CD4-positive, alpha-beta T cell treated with Interleukin-2 at 100 ng/mL for 4 hours (primary cell): ENCODE measurements around the gene LSAMP.
"Not testable (repeated sequence)": the region's sequence is repeated elsewhere in the genome, so short reads cannot be mapped to it uniquely, and the experiment has no call there.

Experiments
- DNase-seq: peaks from one replicate; pipeline ENCODE4 v3.0.0-alpha.2; 2020; ENCODE audit warnings: low spot score

Gene LSAMP

DNA sequence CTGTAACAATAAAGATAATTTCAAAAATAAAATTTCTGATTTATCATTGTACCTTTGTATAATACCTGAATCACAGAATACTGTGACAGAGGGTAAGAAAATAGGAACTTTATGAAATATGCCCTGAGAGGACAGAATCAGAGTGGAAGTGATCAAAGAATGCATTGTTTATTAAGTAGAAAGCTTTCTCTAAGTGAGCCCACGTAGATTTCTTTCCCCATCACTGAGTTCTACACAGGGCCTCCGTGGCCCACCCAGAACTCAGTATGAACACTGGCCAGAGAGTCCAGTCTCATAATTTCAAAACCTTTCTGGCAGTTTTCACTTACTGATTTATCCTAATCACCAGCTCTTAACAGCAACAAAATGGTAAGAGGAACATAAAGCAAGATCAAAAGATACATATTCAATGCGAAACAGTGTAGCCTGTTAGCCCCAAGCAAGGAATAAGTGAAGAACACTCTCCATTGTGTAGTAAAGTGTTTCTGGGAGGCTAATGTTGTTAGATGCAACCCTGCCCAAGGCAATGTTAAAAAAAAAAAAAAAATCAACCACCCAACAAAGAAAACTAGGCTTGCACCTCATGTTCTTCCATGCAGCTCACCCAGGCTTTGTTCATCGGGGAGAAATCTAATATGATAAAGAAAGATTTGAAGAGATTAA is 341.3 kb downstream of the LSAMP start:
- DNase-seq: no peak

DNA sequence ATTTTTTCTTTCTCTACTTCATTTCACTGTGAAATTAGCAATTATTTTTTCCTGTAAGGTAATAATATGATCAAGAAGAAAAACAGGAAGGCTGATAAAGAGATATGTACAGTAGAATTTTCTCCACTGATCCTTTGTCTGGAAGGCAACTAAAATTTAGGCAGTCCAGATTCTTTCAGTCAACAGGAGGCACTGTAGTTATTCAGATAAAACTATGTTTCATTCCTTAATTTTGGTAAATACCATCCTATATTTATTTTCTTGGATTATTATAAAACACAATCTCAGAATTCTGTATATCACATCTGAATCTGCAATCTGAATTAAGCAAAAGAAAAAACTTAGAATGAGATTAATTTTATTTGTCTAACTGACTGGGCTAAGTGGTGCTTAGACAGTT is 343.2 kb downstream of the LSAMP start:
- no peak for DNase-seq

DNA sequence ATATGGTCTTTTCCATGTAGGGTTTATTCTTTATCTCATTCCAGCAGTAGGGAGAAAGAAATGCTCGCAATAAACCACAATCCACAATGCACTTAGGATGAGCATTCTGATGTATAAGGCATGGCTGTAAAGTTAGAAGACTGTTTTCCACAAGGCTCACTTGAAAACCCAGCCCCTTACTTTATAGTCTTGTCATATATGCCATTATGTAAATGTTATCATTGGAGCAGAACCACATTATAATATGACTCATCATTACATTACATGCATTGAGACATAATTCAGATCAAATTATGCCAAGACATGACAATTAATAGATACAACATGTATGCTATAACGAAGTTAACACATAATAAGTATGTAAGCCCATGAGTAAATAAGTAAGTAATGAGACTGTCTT is 348.1 kb downstream of the LSAMP start:
- DNase-seq: no peak

DNA sequence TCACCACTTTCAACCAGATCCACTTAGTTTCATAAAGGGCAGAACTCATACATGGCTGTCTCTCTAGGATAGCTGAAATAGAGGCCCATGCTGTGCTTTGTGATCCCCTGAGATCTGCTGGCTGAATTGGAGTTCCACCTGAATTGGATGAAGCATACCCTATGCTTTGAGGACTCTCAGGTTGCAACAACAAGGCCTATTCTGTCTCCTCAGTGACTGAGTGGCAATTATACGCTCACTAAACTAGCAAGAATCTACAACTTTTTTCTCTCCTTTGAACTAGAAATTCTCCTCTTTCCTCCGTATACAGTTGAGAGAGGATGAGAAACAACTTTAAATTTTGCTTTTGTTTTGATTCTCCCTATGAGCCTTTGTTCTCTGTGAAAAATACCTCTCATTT is 348.7 kb downstream of the LSAMP start:
- DNase-seq: no peak

DNA sequence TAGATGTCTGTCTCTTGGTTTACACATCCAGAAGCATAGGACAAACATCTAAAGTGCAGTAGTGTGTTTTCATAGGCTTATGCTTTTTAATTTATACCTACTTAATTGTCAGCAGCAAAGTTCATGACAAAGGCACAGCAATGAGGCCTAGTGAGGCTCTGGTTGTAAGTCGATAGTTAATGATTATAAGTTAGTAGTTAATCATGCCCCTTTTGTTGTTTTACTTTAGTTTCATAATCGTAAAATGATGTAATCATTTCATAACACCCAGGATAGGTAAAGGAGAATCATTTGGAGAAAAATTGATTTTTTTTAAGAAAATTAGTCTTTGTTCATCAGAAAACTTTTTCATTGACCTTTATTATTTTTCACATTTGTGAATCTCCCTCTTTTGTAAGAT is 351.9 kb downstream of the LSAMP start:
- DNase-seq: no peak

DNA sequence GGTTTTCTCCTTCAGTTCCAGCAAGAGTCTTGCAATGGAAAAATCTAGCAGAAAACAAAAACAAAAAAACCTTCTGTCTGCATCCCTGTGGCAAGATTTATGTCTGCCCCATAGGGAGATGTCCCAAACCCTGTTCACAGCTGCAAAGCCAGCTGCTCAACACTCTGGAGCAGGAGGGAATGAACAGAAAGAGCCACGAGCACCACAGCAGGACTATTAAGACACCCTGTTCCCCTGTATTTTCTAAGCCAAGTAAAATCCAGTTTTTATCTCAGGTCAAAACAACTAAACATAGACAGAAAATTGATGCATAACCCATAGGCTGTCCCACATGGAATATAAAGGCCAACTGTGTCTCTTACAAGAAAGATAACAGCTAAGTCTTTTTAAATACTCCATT is 357.9 kb downstream of the LSAMP start:
- DNase-seq: no peak

DNA sequence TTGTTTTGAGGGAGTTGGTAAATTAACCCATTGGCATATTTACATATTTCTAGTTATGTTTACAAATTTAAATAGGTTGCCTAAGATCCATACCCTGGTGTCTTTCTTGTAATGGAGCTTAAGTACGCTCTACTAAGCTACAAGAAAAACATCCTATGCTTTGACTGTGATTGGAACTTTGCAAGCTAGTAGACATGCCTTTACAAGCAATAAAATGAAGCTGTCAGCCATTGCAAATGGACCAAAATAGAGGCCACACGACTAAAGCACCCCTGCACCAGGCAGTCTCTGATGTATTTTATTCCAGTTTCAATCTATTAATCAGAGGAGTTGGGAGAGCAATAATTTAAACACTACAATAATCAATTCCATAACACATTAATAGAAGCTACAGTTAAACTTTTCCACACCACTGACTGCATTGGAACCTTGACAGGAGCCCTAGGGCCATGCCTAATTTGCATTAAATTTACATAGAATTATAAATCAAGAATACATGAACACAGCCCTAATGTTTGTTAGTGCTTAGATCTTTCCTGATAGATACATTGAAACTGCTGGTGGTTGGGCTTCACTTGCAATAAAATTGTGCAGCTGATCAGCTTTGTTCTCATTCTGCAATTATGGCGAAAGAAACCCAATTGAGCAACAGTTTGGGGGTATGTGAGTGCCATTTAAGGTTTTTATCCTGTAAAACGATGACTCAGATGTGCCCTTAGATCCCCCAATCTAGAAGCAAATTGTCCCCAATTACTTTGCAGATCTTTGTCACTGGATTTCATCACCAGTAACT is 360.1 kb downstream of the LSAMP start:
- no peak for DNase-seq

DNA sequence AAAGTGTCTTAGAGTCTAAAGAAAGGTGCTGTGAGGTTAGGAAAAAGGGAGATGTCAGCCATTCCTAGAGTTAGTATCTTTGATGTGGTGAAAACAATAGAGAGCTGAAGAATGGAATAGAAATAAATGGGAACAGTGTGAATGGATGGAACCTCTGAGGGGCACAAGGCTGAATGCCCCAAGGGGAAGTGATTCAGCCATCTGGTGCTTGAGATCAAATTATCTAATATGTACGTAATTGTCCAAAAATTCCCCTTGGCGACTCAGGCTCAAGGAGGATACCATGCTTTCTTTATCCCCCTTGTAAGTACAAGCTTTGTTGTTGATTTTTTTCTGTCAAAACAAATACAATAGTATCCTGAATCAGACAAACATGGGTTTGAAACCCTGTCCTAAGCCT is 361.6 kb downstream of the LSAMP start:
- no peak for DNase-seq

DNA sequence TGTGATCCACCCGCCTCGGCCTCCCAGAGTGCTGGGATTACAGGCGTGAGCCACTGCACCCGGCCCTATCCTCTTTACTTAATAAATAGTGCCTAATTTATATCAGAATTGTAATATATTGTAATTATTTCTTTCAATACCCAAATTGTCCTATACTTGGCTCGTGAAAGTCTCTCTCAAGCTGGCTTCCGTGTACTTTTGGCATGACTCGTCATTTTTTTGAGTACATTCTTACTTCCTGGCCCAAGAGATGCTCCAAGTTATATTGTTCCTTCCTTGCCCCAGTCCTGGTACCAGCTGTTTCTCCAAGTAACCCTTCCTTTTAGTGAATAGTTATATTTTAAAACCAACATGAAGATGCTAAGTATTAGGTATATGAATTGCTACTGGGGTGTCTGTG is 366.7 kb downstream of the LSAMP start:
- DNase-seq: no peak

DNA sequence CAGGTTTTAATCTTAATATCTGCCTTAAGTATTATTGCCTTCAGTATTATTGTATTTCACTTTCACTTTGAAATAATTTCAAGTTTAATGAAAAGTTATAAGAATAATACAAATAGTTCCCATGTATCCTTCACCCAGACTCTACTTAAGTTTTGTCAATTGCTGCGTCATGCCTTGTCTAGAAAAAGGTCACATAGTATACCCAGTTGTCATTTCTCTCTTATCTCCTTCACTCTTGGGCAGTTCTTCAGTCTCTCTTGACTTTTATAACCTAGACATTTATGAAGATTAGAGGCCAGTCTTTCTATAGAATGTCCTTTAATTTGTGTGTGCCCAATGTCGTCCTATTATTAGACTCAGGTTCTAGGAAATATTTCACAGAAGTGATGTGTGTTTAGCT is 367.7 kb downstream of the LSAMP start:
- no peak for DNase-seq

DNA sequence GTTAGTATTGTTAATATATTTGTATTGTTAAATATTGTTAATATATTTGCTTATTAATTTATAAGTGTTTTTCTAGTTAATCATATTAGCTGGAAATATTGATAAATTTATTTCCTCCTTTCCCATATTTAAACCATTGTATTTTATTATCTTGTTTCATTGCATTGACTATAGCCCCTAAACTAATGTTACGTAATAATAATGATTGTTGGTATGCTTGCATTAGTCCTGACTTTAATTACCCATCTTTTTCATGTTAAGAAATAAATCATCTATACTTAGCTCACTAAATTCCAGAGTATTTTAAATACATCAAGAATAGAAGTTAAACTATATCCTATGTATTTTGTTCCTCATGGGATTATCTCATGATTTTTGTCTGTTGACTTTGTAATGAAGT is 368.2 kb downstream of the LSAMP start:
- DNase-seq: no peak

DNA sequence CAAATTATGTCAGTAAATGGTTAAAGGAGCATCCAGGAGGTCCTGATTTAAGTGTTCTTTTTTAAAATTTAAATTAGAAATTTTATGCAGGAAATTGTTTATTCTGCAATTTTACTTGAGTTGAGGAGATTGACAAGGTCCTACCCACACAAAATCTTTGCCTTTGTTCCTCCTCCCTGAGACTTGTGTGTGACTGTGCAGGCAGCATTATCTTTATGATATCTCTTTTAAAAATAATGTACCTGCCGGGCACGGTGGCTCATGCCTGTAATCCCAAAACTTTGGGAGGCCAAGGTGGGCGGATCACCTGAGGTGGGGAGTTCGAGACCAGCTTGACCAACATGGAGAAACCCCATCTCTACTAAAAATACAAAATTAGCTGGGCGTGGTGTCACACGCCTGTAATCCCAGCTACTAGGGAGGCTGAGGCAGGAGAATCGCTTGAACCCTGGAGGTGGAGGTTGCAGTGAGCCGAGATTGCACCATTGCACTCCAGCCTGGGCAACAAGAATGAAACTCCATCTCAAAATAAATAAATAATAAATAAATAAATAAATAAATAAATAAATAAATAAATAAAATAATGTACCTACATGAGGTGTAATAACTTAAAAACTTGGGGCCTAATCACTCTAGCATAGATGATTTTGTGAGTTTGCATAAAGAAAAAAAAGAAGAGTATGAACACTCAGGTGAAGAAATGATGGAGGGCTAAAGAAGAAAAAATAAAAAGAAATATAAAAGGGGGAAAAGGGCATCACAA is 374.6 kb downstream of the LSAMP start:
- DNase-seq: not testable (repeated sequence)

DNA sequence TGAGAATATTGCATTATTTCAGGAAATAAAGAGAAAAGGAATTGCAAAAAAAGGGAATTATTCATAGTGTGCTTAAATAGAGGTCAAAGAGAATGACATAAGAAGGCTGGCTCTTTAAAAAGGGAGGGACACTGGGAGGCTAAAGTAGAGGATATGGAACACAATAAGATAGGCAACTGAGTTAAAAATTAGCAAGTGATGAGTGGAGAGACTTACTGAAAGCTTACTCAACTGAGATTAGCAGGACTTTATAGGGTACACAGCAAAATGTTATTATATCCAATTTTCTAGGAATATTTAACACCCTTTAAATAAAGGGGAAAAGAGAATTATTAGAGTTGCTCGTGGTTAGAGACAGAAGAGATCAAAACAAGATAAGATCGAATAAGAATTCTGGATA is 375.2 kb downstream of the LSAMP start:
- no peak for DNase-seq

DNA sequence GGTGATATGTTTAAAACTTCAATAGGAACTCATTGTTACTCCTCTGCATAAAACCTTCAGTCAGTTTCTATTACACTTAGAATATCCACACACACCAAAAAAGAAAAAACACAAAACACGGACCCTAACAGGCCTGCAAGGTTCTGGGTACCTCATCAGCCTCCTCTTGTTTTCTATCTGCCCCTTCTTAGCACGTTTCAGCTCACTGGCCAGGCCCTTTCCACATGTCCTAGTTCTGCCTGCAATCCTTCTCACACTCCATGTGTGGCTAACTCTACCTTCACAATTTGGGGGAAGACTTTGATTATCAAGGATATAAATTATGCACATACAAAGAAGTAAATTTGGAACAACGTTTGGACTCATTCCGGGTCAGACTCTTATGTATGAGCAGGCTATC is 376.3 kb downstream of the LSAMP start:
- DNase-seq: no peak

DNA sequence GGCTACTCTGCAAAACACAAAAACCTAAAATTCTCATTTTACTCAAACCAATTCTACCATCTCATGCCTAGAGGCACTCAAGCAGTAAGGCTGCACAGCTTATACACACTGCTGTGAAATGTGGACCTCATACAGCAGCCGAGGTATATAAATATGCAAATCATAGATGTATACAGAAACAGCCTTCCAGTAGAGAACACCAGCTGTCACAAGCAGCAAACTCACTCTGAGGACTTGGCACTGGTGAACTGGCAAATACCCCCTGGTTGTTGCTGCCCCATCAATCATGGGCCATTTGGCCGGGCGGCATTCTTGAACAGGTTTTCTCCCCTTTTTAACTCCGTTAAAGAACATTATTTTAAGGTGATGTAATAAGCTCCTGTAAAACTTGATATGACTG is 378.0 kb downstream of the LSAMP start:
- no peak for DNase-seq

DNA sequence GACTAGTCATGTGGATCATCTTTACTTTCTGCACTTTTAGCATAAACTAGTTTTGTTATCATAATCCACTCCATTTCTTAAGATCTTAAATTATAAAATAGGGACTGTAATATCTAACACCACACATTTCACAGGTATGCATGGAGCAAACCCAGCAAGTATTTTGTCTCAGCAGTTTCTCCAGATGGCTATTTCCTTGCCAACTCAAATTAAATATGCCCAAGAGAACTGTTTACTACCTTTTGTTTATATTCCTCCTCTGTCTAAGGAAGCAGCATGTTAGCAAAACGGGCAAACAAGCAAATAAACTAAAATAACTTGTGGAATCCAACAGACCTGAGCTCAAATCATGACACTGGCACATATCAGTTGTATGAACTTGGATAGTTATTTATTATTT is 379.8 kb downstream of the LSAMP start:
- DNase-seq: no peak

DNA sequence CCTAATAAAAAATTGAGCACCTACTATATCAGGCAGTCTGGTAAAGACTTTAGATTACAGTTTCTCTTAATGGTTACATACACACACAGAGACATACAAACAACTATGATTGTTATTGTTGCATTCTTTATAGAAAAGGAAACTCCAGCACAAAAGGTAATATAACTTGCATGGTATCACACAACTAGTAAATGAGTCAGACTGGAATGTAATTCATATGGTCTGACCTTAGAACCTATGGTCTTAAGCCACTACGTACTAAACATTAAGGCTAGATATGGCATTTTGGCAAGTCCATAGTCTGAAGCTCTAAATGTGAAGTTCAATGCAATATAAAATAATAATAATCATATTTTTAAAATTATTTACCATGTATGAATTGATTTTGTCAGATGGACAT is 380.6 kb downstream of the LSAMP start:
- no peak for DNase-seq

DNA sequence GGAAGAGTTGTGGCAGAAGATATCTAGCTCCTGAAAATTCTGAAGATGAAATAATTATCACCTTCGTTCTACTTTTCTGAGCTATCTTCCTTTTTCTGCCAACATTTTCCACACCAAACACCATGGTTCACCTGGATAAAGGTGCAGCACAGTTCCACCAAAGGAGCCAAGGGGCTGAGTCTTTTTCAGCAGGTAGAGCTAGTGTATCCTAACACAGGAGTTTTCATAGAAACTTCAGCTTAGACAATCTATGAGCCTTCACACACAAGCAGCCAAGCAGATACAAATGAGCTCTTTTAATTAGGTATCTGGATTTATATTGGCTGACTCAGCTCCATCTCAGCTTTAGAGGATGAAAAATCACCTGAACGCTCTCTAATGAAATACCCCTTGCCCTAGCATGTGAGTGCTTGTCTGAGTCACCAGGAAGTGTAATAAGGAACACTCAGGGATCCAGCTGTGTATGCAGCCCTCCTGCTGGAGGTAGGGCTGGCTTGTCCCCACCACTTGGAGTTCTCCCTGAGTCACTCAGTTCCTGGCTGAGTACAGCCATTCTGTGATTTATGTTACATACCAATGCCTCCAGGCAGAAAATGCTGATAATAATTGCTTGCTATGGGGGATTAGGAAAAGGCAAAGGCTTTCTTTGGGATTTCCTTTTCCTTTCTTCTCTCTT is 385.7 kb downstream of the LSAMP start:
- no peak for DNase-seq

DNA sequence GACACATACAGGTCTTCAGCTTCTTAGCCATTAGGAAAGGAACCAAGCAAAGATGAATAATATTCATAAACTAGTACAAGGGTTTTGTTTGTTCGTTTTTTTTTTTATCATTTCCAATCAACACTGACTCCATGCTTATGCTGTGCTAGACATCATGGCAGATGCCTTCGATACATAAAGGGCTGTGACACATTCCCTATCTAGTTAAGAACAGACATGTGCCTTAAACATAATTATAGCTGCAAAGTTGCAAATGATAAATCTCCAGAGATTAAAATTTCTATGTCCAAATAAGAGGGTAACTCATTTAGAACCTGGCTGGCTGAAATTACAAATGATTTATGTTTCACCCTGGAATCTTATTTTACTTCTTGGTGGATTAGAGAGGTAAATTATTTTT is 386.4 kb downstream of the LSAMP start:
- DNase-seq: no peak

DNA sequence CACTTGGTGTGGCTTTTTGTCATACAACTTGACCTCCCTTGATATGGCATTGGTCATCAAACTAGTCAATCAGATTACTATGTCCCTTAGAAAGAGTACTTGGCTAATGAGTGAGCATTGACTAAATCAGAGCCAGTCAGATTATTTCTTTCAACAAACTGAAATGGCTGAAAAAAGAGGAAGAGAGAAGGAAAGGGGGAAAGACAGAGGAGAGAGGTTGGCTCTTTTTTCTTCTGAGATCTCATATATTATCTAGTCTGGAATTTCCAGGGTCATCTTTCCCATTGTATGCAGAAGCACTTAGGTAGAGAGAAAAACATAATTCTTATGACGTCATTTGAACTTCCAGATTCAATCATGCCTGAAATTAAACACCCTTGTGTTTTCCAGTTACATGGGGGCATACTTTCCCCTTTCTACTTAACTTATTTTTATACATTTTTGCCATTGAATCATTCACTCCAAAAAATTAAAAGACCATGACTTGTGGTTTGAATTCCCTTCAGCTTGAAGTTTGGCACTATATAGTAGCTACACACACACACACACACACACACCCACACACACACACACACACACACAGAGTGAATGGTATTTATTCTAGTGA is 387.8 kb downstream of the LSAMP start:
- DNase-seq: no peak

DNA sequence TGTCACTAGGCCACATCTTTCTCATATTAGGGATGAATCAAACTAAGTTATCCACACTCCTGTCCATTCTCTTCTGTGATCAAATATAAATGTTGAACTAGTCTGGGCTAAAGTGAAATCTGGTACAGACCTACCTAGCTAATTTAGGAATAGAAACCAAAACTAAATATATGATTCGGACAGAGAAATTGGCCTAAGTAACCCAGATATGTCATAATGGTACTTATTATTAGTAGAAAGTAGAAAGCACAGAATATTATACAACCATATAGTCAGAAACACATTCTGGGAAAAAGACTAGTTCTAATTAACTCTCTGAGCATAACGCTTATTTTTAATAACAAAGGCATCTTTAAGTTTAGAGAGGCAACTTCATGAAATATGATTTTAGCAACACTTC is 389.0 kb downstream of the LSAMP start:
- no peak for DNase-seq

DNA sequence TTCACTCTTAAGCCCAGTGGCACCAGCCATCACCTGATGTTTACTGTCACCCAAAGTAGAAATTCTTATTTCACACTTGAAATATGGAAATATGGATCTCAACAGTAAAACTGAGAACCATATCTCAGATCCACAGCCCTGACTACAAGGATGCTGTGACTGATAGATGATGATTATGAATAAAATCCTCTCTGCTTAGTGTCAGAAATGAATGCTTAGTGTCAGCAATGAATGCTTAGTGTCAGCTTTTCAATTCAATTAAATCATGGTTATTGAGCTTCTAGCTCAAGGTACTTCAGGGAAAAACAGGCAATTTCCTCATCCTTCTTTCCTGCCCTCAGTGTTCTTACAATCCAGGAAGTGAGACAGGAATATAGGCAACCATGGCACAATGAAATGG is 392.3 kb downstream of the LSAMP start:
- no peak for DNase-seq
